Activated naive CD4-positive, alpha-beta T cell treated with anti-CD3 and anti-CD28 coated beads, Interleukin-2, amount 50 U/mL, for 24 hours (primary cell): Measurements from ENCODE around the gene UNC13B.
"Not testable (repeated sequence)": the region's sequence is repeated elsewhere in the genome, so short reads cannot be mapped to it uniquely, and the experiment has no call there.

Experiments used
- H3K27ac Mint-ChIP-seq: one replicate; pipeline ENCODE4 v1.8.0; 2021; ENCODE audit warnings: mild to moderate bottlenecking, mixed read lengths
- H3K27me3 Mint-ChIP-seq: one replicate; pipeline ENCODE4 v1.8.0; 2021; ENCODE audit warnings: mixed read lengths
- H3K36me3 Mint-ChIP-seq: one replicate; pipeline ENCODE4 v1.8.0; 2021; ENCODE audit warnings: mixed read lengths
- H3K4me1 Mint-ChIP-seq: one replicate; pipeline ENCODE4 v1.8.0; 2021; ENCODE audit warnings: mixed read lengths
- H3K4me3 Mint-ChIP-seq: one replicate; pipeline ENCODE4 v1.8.0; 2021; ENCODE audit warnings: mild to moderate bottlenecking, mixed read lengths
- H3K9me3 Mint-ChIP-seq: one replicate; pipeline ENCODE4 v1.8.0; 2021; ENCODE audit warnings: mixed read lengths

UNC13B gene

GRCh38 chr9:35232867-35233544, 71.2 kb downstream of the UNC13B start:
- no peaks in the 10 kb centered on the region for H3K27me3 Mint-ChIP-seq
- no peak overlapping the region for H3K4me3 Mint-ChIP-seq
- no peak overlapping the region for H3K27ac Mint-ChIP-seq
- H3K9me3 Mint-ChIP-seq: no peaks in the 10 kb centered on the region
- no peaks in the 10 kb centered on the region for H3K36me3 Mint-ChIP-seq
- H3K4me1 Mint-ChIP-seq: no peaks in the 10 kb centered on the region

DNA sequence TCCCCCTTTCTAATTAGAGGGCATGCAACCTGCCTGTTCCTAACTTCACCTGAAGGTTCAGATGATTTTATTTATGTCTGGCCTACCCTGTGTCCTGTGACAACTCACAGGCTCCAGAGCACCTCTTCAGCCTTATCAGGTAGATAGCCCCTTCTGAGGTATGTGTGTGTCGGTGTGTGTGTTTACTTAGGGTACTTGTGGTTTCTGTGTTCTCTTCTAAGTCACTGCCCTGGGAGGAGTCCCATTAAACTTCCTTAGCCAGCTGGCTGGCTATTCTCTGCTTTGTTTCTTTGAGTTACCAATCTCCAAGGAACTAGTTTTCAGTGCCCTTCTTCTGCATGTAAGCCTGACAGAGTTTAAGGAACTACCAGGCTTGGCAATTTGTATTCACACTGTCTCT, 74.9 kb downstream of the UNC13B start:
- Mint-ChIP-seq H3K36me3 (peaks cover 3% of the 10 kb centered on the region), H3K27ac (no peak overlapping the region), H3K4me1 (no peaks in the 10 kb centered on the region), H3K9me3 (no peaks in the 10 kb centered on the region), H3K27me3 (peaks cover 1% of the 10 kb centered on the region), H3K4me3 (no peak overlapping the region)

DNA sequence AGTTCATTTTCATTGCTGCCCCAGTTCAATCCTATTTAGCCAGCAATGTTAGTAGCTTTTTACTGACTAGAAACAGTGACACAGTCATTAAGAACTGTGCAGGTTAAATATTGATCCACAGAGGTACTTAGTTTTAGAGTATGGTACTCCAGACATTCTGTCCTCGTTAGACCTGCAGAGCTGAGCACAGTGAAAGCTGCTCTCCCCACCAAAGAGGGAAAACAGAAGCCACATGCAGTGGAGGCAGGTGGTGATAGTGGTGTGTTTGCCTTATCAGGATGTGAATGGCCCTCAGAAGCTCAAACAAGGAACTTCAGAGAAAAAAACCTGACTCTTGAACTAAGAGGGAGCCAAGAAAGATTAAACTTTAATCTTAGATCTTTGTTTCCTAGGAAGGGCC, 75.5 kb downstream of the UNC13B start:
- Mint-ChIP-seq H3K27me3 (peaks cover 1% of the 10 kb centered on the region), H3K4me3 (no peak overlapping the region), H3K36me3 (peaks cover 3% of the 10 kb centered on the region), H3K9me3 (no peaks in the 10 kb centered on the region), H3K27ac (no peak overlapping the region), H3K4me1 (no peaks in the 10 kb centered on the region)

DNA sequence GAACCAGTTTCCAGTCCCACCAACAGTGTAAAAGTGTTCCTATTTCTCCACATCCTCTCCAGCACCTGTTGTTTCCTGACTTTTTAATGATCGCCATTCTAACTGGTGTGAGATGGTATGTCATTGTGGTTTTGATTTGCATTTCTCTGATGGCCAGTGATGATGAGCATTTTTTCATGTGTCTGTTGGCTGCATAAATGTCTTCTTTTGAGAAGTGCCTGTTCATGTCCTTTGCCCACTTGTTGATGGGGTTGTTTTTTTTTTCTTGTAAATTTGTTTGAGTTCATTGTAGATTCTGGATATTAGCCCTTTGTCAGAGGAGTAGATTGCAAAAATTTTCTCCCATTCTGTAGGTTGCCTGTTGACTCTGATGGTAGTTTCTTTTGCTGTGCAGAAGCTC, 84.1 kb downstream of the UNC13B start:
- H3K27me3 Mint-ChIP-seq, H3K4me1 Mint-ChIP-seq, H3K36me3 Mint-ChIP-seq, H3K9me3 Mint-ChIP-seq, H3K4me3 Mint-ChIP-seq, H3K27ac Mint-ChIP-seq: not testable (repeated sequence)

DNA sequence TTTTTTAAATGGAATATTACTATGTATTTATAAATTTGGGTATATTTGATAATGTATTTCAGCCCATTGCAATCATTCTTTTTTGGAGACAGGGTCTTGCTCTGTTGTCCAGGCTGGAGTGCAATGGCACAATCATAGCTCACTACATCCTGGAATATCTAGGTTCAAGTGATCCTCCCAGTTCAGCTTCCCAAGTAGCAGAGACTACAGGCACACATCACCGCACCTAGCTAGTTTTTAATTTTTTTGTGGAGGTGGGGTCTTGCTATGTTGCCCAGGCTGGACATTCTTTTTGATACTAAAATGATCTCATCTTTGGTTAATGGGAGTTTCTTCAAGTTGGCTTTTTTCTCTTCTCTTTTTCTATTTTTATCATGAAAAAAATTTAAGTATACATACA, 91.3 kb downstream of the UNC13B start:
- Mint-ChIP-seq H3K27ac (no peak overlapping the region), H3K4me3 (no peak overlapping the region), H3K27me3 (peaks cover 5% of the 10 kb centered on the region), H3K4me1 (no peaks in the 10 kb centered on the region), H3K9me3 (no peaks in the 10 kb centered on the region), H3K36me3 (no peaks in the 10 kb centered on the region)

DNA sequence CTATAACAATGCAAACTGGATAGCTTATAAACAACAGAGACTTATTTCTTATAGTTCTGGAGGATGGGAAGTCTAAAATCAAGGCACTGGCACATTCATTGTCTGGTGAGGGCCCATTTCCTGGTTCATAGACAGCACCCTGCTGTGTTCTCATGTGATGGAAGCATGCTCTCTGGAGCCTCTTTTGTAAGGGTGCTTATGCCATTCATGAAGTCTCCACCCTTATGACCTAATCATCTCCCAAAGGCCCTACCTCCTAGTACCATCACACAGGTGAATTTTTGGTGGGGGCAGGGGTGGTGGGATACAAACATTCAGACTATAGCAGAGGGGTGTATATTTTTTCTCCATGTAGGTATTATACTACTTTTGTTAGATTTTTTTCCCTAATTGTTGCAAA, 92.4 kb downstream of the UNC13B start:
- Mint-ChIP-seq H3K4me1 (no peaks in the 10 kb centered on the region), H3K9me3 (no peaks in the 10 kb centered on the region), H3K27ac (no peak overlapping the region), H3K36me3 (no peaks in the 10 kb centered on the region), H3K4me3 (no peak overlapping the region), H3K27me3 (peaks cover 5% of the 10 kb centered on the region)

DNA sequence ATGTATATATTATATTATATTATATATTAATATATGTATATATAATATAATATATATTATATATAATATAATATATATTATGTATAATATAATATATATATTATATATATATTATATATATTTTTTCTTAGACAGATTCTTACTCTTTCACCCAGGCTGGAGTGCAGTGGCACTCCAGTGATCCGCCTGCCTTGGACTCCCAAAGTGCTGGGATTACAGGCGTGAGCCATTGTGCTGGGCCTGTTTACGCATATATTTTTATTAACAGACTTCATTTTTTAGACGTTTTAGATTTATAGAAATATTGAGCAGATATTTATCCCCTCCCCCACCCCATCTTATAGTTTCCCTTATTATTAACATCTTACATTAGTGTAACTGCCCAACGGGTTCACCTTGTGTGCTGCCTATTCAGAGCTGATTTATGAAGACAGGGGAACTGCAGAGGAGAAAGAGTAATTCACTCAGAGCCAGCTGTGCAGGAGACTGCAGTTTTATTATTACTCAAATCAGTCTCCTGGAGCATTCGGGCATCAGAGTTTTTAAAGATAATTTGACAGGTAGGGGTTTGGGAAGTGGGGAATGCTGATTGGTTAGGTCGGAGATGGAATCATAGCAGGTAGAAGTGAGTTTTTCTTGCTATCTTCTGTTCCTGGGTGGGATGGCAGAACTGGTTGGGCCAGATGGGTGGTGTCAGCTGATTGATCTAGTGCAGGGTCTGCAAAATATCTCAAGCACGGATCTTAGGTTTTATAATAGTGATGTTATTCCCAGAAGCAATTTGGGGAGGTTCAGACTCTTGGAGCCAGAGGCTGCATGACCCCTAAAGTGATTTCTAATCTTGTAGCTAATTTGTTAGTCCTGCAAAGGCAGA, 93.4 kb downstream of the UNC13B start:
- Mint-ChIP-seq H3K27me3 (peaks cover 3% of the 10 kb centered on the region), H3K9me3 (no peaks in the 10 kb centered on the region), H3K4me1 (no peaks in the 10 kb centered on the region), H3K4me3 (no peak overlapping the region), H3K27ac (no peak overlapping the region), H3K36me3 (no peaks in the 10 kb centered on the region)

- H3K9me3 Mint-ChIP-seq: no peaks in the 10 kb centered on the region
- H3K36me3 Mint-ChIP-seq: no peaks in the 10 kb centered on the region
- H3K4me1 Mint-ChIP-seq: no peaks in the 10 kb centered on the region
- no peak overlapping the region for H3K4me3 Mint-ChIP-seq
- no peak overlapping the region for H3K27ac Mint-ChIP-seq
- no peaks in the 10 kb centered on the region for H3K27me3 Mint-ChIP-seq
Measured at GRCh38 chr9:35257986-35258659, 96.3 kb downstream of the UNC13B start.

DNA sequence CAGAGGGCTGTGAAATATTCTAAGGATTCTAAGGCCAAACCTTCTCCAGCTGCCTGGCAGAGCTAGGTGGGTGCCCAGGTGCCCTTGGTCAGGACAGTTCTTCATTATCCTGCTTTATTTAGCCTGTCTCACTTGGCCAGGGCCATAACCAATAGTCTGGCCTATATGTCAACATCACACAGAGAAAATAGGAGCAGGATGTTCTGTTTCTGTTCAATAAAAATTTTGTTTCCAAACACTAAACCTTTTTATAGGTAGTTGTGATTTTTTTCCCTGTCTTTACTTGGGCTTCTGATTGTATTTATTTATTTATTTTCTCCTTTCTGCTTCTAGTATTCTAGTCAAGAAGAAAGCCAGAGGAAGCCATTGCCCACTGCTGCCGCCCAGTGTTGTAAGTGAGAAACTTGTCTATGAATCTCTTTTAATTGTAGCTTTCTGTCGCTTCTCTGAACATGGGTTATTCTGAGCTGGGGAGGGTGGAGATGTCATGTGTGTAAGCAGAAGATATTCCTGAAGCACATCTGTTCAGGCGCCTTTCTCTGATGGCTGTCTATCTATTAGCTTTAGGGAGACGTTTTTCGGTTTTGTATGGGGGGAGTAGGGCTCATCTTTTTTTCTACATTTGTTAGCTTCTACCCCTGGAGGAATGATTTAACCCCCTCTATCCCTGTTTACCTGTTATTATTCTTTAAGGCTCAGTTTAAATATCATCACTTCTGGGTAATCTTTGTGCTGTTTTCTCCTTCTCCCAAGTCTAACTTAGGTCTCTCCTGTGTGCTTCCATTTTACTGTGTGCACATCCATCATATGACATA, 97.1 kb downstream of the UNC13B start:
- no peak overlapping the region for H3K27ac Mint-ChIP-seq
- H3K27me3 Mint-ChIP-seq: no peaks in the 10 kb centered on the region
- H3K9me3 Mint-ChIP-seq: no peaks in the 10 kb centered on the region
- no peaks in the 10 kb centered on the region for H3K4me1 Mint-ChIP-seq
- H3K4me3 Mint-ChIP-seq: no peak overlapping the region
- H3K36me3 Mint-ChIP-seq: no peaks in the 10 kb centered on the region

GRCh38 chr9:35260186-35260585, 98.4 kb downstream of the UNC13B start:
- H3K36me3 Mint-ChIP-seq: no peaks in the 10 kb centered on the region
- no peak overlapping the region for H3K27ac Mint-ChIP-seq
- H3K4me1 Mint-ChIP-seq: no peaks in the 10 kb centered on the region
- no peak overlapping the region for H3K4me3 Mint-ChIP-seq
- no peaks in the 10 kb centered on the region for H3K9me3 Mint-ChIP-seq
- H3K27me3 Mint-ChIP-seq: no peaks in the 10 kb centered on the region

GRCh38 chr9:35262064-35262463, 100.3 kb downstream of the UNC13B start:
- Mint-ChIP-seq H3K9me3 (no peaks in the 10 kb centered on the region), H3K36me3 (no peaks in the 10 kb centered on the region), H3K4me1 (no peaks in the 10 kb centered on the region), H3K4me3 (no peak overlapping the region), H3K27me3 (peaks cover 2% of the 10 kb centered on the region), H3K27ac (no peak overlapping the region)

DNA sequence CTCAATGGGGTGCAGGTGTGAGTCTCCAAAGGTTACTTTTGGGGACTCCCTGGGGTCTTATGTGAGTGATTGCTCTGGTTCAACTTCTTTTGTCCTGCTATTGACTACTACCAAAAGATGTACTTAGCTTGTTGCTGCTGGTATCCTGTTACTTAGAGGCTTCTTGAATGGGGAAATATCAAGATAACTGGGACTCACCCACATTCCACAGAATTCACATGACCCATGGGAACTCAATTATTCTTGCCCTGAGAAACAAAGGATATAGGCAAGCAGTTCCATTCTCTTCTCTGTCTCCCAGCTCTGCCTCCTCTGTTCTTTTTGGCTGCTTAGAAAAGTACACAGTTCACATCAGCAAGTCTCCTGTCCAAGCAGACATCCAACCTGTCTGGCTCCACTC, 105.9 kb downstream of the UNC13B start:
- Mint-ChIP-seq H3K27ac (no peak overlapping the region), H3K4me3 (no peak overlapping the region)

GRCh38 chr9:35269919-35270318, 108.1 kb downstream of the UNC13B start:
- Mint-ChIP-seq H3K4me3 (no peak overlapping the region), H3K4me1 (peaks cover 2% of the 10 kb centered on the region), H3K27me3 (peaks cover 6% of the 10 kb centered on the region), H3K36me3 (no peaks in the 10 kb centered on the region), H3K9me3 (no peaks in the 10 kb centered on the region), H3K27ac (no peak overlapping the region)

More for the DNA sequence above, 105.9 kb downstream of the UNC13B start:
- H3K9me3 Mint-ChIP-seq: no peaks in the 10 kb centered on the region
- H3K4me1 Mint-ChIP-seq: no peaks in the 10 kb centered on the region
- H3K27me3 Mint-ChIP-seq: peaks cover 6% of the 10 kb centered on the region
- H3K36me3 Mint-ChIP-seq: no peaks in the 10 kb centered on the region

- peaks cover 17% of the 10 kb centered on the region for H3K4me1 Mint-ChIP-seq
- H3K4me3 Mint-ChIP-seq: no peak overlapping the region
- no peaks in the 10 kb centered on the region for H3K9me3 Mint-ChIP-seq
- peaks cover 2% of the 10 kb centered on the region for H3K36me3 Mint-ChIP-seq
- H3K27ac Mint-ChIP-seq: no peak overlapping the region
- peaks cover 6% of the 10 kb centered on the region for H3K27me3 Mint-ChIP-seq
Measured at GRCh38 chr9:35271637-35272036, 109.8 kb downstream of the UNC13B start.

DNA sequence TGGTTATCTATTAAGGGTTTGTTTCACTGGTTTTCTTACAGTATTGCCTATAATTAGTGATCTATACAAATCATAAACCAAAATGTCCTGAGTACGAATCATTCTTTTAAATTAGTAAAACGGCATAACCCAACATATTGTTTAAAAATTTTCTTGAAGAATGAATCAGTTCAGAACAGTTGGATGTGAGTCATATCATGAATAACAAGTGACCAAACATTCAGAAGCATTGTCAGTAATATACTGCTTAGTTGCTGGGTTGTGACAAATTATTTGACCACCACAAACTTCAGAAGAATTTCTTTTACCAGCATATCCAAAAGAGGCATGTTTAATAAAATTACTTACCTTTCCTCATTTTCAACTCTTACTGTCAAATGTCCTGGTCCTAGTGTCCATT, 111.2 kb downstream of the UNC13B start:
- peaks cover 31% of the 10 kb centered on the region for H3K4me1 Mint-ChIP-seq
- no peak overlapping the region for H3K27ac Mint-ChIP-seq
- H3K4me3 Mint-ChIP-seq: no peak overlapping the region
- peaks cover 2% of the 10 kb centered on the region for H3K36me3 Mint-ChIP-seq
- H3K9me3 Mint-ChIP-seq: no peaks in the 10 kb centered on the region
- H3K27me3 Mint-ChIP-seq: peaks cover 2% of the 10 kb centered on the region
